Activated naive CD4-positive, alpha-beta T cell treated with Interleukin-2 at 50 U/mL for 16 hours (primary cell): ENCODE results near the gene GALR3.

ENCODE experiments used
- DNase-seq: peaks from one replicate; pipeline ENCODE4 v3.0.0-alpha.2; 2020

The GALR3 gene

DNA sequence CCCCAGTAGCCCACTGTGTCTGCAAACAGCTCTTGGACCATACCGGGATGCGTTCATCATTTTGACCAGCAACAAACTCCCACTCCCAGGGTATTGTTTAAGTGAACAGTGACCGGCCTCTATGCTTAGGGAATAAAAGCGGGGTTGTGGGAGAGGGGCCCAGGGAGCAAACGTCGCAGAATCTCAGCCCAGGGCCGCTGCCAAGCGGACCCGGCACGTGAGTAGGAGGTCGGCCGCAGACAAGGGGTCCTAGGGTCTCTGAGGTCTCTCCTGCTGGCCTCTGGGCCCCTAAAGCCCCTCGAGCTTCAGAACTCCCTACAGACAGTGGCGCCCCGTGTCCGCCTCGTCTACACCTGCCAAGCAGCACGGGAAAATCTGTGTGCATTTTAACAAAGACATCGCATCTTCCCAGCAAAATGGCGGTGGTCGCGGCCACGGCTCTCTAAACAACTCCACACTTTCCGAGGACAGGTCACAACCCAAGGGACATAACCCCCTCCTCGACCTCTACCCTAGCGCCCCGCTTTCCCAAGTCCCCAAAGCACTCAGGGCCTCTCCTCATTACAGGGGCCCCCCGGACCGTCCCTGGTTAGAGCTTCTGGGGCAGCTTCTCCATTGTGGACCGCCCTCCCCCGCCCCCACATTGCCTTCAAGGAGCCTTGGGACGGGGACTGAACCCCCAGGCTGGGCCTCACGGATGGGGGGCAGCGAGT, 19.4 kb upstream of the GALR3 start:
- no peak for DNase-seq

DNA sequence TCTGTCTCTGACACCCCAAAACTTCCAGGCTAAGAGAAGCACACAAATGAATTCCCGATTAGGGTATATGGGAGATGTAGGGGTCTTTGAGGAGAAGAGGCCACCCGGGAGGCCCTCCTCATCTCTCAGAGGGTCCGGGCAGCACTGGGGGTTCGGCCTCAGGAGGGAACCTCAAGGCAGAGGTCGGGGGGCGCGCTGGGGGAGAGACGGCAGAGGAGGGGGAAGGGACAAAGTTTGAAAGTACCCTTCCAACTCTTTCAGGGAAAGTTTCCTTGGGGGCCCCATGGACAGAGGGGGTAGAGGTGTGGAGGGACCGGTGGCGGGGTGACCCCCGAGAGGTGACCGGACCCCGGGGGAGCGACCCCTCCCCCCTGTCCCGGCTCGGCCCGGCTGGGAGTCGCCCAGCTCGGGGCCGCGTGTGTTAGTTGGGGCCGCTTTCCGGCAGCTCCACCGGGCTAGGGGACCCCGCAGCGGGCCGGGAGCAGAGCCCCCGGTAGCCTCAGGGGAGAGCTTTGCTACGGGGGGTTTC, 18.8 kb upstream of the GALR3 start:
- no peak for DNase-seq

DNA sequence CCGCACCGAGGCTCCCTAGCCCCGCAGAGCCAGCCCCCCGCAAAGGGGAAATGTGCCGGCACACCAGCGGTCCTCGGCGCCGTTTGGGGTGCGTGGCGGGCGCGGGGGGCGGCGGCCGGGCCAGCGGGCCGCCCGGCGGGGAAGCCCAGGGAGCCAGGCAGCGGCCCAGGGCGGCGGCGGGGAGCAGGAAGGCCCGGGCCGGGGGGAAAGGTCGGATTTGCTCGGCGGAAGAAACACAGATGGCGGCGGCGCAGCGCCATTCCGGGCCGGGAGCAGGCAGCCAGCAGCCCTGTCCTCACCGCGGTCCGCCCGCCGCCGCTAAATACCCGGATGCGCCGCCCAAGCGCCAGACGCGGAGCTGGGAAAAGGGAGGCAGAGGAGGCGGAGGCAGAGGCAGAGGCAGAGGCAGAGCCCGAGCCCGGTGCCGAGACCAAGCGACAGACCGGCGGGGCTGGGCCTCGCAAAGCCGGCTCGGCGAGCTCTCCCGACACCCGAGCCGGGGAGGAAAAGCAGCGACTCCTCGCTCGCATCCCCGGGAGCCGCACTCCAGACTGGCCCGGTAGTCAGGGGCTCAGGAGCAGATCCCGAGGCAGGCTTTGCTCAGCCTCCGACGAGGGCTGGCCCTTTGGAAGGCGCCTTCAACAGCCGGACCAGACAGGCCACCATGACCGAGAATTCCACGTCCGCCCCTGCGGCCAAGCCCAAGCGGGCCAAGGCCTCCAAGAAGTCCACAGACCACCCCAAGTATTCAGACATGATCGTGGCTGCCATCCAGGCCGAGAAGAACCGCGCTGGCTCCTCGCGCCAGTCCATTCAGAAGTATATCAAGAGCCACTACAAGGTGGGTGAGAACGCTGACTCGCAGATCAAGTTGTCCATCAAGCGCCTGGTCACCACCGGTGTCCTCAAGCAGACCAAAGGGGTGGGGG, 18.0 kb upstream of the GALR3 start:
- peak; percentile 77 for DNase-seq

DNA sequence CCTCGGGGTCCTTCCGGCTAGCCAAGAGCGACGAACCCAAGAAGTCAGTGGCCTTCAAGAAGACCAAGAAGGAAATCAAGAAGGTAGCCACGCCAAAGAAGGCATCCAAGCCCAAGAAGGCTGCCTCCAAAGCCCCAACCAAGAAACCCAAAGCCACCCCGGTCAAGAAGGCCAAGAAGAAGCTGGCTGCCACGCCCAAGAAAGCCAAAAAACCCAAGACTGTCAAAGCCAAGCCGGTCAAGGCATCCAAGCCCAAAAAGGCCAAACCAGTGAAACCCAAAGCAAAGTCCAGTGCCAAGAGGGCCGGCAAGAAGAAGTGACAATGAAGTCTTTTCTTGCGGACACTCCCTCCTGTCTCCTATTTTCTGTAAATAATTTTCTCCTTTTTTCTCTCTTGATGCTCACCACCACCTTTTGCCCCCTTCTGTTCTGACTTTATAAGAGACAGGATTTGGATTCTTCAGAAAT, 17.3 kb upstream of the GALR3 start:
- no peak for DNase-seq

DNA sequence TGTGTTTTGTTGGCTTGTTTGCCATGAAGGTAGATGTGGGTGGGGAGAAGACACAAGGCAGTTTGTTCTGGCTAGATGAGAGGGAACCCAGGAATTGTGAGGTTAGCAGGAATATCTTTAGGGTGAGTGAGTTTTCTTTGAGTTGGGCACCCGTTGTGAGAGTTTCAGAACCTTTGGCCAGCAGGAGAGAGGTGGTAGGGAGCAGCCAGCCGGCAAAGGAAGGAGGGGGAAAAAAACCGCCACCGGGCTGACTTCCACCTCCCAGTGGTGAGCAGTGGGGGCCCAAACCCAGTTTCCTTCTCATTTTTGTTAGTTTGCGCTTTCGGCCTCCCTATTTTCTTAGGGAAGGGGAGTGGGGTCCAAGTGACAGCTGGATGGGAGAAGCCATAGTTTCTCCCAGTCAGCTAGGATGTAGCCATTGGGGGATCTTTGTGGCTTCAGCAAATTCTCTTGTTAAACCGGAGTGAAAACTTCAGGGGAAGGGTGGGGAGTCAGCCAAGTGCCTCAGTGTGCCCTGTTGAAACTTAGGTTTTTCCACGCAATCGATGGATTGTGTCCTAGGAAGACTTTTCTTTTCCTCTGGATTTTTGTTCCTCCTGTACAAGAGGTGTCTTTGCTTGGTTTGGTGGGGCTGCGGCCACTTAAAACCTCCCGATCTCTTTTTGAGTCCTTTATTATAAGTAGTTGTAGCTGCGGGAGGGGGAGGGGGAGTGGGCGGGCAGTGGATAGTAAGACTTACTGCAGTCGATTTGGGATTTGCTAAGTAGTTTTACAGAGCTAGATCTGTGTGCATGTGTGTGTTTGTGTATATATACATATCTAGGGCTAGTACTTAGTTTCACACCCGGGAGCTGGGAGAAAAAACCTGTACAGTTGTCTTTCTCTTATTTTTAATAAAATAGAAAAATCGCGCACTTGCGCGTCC, 16.5 kb upstream of the GALR3 start:
- DNase-seq = no peak

DNA sequence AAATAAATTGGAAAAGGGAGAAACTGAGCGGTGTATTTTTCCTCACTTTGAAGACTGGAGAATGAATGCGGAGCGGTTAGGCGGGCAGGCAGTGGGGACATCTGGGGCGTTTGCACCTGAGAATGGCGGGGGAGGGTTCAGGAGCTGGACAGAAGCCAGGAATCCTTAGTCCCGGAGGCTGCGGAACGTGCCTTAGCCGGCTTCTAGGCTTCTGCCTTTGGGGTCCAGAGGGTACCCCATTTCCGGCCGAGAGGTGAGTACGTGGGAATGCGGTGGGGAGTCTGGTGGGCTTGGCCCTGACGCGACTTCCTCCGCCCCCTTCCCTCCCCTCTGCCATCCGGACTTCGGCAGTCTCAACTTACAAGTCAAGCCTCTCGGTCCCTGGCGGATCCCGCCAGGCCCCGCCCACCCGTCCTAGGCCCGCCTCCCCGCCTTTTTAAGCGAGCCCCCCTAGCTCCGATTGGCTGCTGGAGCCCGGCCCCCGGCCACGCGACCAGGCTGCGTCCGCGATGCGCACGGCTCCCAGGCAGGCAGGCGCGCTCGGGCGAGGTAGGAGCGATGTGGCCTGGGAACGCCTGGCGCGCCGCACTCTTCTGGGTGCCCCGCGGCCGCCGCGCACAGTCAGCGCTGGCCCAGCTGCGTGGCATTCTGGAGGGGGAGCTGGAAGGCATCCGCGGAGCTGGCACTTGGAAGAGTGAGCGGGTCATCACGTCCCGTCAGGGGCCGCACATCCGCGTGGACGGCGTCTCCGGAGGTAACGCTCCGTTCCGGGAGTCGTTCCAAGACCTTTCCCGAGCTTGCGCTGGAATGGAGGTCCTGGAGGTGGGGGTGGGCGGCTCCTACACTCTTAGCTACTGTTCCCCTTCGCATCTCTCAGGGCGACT, 15.5 kb upstream of the GALR3 start, which contains the start of gene GCAT:
Gene GCAT (plus strand): TSS at position 525 of the 884 bp plus-strand sequence. CDS start 34 bp downstream, at position 559.
- peak; percentile 88 for DNase-seq

GRCh38 chr22:37808294-37808657, 14.9 kb upstream of the GALR3 start:
- DNase-seq = no peak

DNA sequence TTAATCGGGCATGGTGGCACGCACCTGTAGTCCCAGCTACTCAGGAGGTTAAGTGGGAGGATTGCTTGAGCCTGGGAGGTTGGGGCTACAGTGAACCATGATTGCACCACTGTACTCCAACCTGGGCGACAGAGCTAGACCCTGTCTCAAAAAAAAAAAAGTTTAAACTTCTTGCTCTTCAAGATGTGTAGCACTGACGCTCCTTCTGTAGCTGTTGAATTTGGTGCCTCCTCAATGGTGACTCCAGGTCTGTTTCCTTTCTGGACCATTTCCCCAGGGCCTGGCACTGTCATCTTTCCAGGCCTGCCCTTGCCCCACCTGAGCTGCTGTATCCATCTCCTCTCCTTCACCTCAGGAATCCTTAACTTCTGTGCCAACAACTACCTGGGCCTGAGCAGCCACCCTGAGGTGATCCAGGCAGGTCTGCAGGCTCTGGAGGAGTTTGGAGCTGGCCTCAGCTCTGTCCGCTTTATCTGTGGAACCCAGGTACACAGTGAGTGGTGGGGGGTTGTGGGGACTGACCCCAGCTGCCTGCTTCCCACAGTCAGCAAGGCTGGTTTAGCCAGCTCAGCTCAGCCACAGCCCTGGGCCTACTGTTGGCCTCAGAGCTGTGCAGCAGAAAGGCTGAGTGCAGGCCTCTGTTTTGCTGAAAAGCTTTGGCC, 13.4 kb upstream of the GALR3 start:
- DNase-seq = no peak

DNA sequence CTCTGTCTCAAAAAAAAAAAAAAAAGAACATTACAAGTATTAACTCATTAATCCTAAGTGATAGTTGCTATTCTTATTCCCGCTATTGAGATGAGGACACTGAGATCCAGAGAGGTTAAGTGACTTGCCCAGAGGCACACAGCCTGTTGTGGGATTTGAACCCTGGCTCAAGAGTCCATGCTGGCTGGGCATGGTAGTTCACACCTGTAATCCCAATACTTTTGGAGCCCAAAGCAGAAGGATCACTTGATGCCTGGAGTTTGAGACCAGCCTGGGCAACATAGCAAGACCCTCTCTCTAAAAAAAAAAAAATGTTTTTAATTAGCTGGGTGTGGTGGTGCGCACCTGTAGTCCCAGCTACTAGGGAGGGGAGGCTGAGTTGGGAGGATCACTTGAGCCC, 11.3 kb upstream of the GALR3 start:
- DNase-seq = no peak

- no peak for DNase-seq
Observed at GRCh38 chr22:37812869-37813678, 10.1 kb upstream of the GALR3 start.

DNA sequence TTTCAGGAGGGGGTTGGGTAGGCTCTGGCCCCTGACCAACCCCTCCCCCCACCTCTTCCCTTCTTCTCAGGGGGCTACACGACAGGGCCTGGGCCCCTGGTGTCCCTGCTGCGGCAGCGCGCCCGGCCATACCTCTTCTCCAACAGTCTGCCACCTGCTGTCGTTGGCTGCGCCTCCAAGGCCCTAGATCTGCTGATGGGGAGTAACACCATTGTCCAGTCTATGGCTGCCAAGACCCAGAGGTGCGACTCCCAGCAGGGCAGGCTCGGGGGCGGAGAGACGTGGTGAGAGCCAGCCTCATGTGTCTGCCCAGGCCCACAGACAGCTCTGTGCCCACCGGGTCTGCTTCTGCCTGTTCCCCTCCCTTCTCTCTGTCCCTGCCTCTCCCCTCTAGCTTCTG, 7.6 kb upstream of the GALR3 start:
- no peak for DNase-seq

- no peak for DNase-seq
Observed at GRCh38 chr22:37816543-37817180, 6.5 kb upstream of the GALR3 start.

GRCh38 chr22:37817705-37818408, 5.3 kb upstream of the GALR3 start:
- DNase-seq = peak; percentile 86

GRCh38 chr22:37818409-37819104, 4.6 kb upstream of the GALR3 start:
- peak; percentile 71 for DNase-seq

GRCh38 chr22:37819105-37819433, 4.1 kb upstream of the GALR3 start:
- DNase-seq = no peak

GRCh38 chr22:37820350-37820749, 2.8 kb upstream of the GALR3 start:
- no peak for DNase-seq

DNA sequence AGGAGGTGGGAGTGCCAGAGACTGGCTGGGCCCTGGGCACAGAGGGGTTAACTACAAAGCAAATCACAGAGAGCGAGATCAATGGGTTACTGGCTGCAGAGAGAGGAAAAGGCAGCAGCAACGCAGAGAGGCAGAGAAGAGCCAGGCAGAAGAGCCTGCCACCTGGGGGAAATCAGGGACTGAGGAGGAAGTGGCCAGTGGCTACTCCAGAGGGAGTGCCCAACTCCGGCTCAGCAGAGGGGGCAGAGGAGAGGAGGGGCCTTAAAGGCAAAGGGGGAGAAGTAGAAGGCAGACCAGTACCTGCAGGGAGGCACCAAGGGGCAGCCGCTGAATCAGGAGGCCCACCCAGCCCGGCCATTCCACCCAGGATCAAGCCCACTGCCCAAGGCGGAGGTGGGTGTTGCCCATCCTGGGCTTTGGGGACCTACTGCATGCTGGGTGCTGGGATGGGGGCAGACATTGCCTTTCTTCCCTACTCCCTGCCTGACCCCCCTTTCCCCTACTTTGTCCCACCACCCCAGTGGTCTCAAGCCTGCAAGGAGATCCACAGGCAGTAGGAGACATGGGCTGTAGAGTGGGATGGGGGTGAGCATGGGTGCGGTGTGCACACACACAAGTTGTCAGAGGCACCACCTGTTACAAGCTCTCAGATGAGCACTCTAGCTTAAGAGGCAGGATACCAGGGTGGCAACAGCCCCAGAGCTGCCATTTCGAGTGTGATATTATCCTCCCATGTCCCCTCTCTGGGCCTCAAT, 926 bp upstream of the GALR3 start:
- DNase-seq = no peak
